Measurements from ENCODE around the gene CCDC88A. TPM values are rescaled to one million over a fixed set of nuclear protein-coding genes. Genes with fewer than 3 reads are reported as not detected.
"Not testable (repeated sequence)": the region's sequence is repeated elsewhere in the genome, so short reads cannot be mapped to it uniquely, and the experiment has no call there.

CCDC88A gene
- total RNA-seq, 3 donors from 2014 or later = 36.1 to 74.6 (median 50.1) TPM

DNA sequence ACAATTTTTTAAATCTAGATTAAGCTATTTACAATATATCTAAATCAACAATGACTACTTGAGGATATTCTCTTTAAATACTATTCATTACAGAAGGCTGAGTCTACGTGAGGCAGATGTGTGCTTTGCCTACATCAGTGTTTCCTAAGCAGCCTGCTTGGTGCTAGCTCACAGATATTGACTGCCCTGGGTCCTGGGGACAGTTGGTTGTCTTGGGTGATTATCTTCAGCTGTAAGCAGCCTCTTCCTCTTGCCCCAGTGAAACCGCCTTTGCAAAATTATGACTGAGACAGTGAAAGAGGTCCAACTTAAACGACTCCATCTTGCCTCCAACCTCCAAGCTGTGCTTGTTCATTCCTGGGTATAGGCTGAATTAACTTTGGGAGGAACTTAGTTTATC lies 39.6 kb upstream of the CCDC88A start:
- no peak overlapping the region for H3K27ac ChIP-seq
- intact Hi-C loops (cut with DNase I; ENCODE audit: low total_unique reads) = no loop called here
- no peaks in the 10 kb centered on the region for H3K36me3 ChIP-seq
- no peak for TF ChIP-seq POLR2A (IDR thresholded peaks at IDR 0.05)
- TF ChIP-seq, protein P1, sequence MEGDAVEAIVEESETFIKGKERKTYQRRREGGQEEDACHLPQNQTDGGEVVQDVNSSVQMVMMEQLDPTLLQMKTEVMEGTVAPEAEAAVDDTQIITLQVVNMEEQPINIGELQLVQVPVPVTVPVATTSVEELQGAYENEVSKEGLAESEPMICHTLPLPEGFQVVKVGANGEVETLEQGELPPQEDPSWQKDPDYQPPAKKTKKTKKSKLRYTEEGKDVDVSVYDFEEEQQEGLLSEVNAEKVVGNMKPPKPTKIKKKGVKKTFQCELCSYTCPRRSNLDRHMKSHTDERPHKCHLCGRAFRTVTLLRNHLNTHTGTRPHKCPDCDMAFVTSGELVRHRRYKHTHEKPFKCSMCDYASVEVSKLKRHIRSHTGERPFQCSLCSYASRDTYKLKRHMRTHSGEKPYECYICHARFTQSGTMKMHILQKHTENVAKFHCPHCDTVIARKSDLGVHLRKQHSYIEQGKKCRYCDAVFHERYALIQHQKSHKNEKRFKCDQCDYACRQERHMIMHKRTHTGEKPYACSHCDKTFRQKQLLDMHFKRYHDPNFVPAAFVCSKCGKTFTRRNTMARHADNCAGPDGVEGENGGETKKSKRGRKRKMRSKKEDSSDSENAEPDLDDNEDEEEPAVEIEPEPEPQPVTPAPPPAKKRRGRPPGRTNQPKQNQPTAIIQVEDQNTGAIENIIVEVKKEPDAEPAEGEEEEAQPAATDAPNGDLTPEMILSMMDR (IDR thresholded peaks at IDR 0.05) = no peak
- no peak for TF ChIP-seq POLR2AphosphoS5 (IDR thresholded peaks at IDR 0.05)
- DNase-seq (ENCODE audit: low spot score in 2 of 2) = no peak
- H3K4me1 ChIP-seq = no peaks in the 10 kb centered on the region
- H3K9me3 ChIP-seq = no peaks in the 10 kb centered on the region
- H3K4me3 ChIP-seq = no peak overlapping the region
- no peaks in the 10 kb centered on the region for H3K27me3 ChIP-seq

DNA sequence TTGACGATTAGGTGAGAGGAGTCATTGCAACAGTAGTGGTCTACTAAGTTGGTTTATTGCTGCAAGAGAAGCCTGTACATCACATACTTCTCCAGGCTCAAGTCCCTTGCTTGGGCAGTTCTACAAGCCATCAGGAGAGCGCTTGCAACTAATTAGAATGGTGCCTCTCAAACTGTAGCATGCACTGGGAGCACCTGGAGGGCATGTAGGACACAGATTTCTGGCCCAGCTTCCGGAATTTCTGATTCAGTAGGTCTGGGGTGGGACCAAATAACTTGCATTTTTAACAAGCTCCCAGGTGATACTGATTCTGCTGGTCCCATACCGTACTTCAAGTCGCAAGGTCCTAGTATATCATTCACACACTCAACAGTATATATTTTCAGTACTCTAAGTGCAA lies 34.5 kb upstream of the CCDC88A start:
- TF ChIP-seq POLR2AphosphoS5 (IDR thresholded peaks at IDR 0.05) = no peak
- TF ChIP-seq, protein P1 (IDR thresholded peaks at IDR 0.05) = no peak
- no peak for TF ChIP-seq POLR2A (IDR thresholded peaks at IDR 0.05)
- Histone ChIP-seq H3K27me3 (no peaks in the 10 kb centered on the region), H3K27ac (no peak overlapping the region), H3K36me3 (no peaks in the 10 kb centered on the region), H3K4me3 (no peak overlapping the region), H3K4me1 (no peaks in the 10 kb centered on the region), H3K9me3 (no peaks in the 10 kb centered on the region)
- no peak for DNase-seq (ENCODE audit: low spot score in 2 of 2)
- intact Hi-C loops (cut with DNase I; ENCODE audit: low total_unique reads) = no loop called here

DNA sequence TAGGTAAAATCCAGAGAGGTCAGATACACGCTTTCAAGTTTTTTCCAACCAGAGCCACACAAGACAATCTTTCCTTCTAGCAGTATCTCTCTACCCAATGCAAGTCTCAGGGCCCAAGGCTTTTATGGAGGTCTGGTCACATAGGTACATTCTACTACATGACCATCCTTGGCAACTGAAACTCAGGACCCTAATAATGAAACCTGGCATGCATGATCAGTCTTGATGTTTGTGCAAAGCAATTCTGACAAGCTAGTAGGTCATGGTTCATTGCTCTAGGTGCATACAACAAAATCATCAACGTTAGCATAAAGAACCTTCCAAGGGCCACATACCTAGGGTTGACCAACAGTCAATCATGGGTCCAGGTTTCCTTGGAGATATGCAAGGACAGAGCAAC lies 33.2 kb upstream of the CCDC88A start:
- no peaks in the 10 kb centered on the region for H3K9me3 ChIP-seq
- no peak for TF ChIP-seq POLR2A (IDR thresholded peaks at IDR 0.05)
- no peak for TF ChIP-seq POLR2AphosphoS5 (IDR thresholded peaks at IDR 0.05)
- TF ChIP-seq, protein P1 (IDR thresholded peaks at IDR 0.05) = no peak
- H3K4me1 ChIP-seq = no peaks in the 10 kb centered on the region
- H3K36me3 ChIP-seq = no peaks in the 10 kb centered on the region
- no peak overlapping the region for H3K4me3 ChIP-seq
- DNase-seq (ENCODE audit: low spot score in 2 of 2) = no peak
- no peak overlapping the region for H3K27ac ChIP-seq
- intact Hi-C loops (cut with DNase I; ENCODE audit: low total_unique reads) = no loop called here
- no peaks in the 10 kb centered on the region for H3K27me3 ChIP-seq

DNA sequence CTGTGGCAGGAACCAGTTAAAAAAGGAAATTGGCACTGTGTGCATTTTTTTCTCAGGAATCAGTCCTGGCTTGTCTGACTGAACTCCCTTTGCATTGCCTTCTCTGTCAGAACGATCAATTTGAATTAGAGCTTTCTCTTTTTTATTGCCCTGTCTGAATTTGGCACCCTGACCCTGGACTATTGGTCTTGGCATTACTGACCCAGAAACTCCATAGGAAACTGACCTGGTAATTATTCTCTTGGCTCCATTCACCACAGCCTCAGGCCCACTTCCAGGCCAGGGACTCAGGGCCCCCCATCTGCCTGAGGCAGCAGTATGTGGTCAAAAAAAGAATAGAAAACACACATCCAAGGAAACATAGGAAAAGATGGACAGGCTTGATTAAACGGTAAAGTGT lies 32.0 kb upstream of the CCDC88A start:
- Histone ChIP-seq H3K27ac (no peak overlapping the region), H3K9me3 (no peaks in the 10 kb centered on the region), H3K36me3 (no peaks in the 10 kb centered on the region), H3K27me3 (no peaks in the 10 kb centered on the region), H3K4me1 (no peaks in the 10 kb centered on the region), H3K4me3 (no peak overlapping the region)
- no peak for DNase-seq (ENCODE audit: low spot score in 2 of 2)
- no peak for TF ChIP-seq POLR2AphosphoS5 (IDR thresholded peaks at IDR 0.05)
- TF ChIP-seq, protein P1 (IDR thresholded peaks at IDR 0.05) = no peak
- TF ChIP-seq POLR2A (IDR thresholded peaks at IDR 0.05) = no peak
- intact Hi-C loops (cut with DNase I; ENCODE audit: low total_unique reads) = no loop called here

DNA sequence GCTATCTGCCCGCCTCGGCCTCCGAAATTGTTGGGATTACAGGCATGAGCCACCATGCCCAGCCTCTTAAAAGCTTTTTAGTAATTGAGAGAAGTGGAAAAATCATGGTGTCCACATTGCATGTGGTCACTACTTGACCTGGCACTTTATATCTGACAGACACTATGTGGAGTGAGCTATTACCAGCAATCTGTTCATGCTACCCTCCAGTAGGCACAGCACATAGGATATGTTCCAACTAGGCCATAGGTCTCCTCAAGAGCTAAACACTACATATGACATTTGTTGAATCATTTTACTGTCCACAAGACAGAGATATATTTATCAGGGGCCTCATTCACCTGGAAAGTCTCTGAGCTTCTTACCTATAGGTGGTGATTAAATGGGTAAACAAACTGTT lies 30.4 kb upstream of the CCDC88A start:
- DNase-seq (ENCODE audit: low spot score in 2 of 2); intact Hi-C loops (cut with DNase I; ENCODE audit: low total_unique reads); H3K4me1 ChIP-seq; H3K27ac ChIP-seq; H3K4me3 ChIP-seq; H3K27me3 ChIP-seq; H3K36me3 ChIP-seq; H3K9me3 ChIP-seq: not testable (repeated sequence)

DNA sequence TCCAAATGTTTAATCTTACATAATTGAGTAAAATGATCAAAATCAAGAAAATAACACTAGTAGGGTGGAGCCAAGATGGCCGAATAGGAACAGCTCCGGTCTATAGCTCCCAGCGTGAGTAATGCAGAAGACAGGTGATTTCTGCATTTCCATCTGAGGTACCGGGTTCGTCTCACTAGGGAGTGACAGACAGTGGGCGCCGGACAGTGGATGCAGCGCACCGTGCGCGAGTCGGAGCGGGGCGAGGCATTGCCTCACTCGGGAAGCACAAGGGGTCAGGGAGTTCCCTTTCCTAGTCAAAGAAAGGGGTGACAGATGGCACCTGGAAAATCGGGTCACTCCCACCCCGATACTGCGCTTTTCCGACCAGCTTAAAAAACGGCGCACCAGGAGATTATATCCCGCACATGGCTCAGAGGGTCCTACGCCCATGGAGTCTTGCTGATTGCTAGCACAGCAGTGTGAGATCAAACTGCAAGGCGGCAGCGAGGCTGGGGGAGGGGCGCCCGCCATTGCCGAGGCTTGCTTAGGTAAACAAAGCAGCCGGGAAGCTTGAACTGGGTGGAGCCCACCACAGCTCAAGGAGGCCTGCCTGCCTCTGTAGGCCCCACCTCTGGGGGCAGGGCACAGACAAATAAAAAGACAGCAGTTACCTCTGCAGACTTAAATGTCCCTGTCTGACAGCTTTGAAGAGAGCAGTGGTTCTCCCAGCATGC lies 22.5 kb upstream of the CCDC88A start:
- intact Hi-C loops (cut with DNase I; ENCODE audit: low total_unique reads); H3K27ac ChIP-seq; H3K36me3 ChIP-seq; H3K4me3 ChIP-seq; DNase-seq (ENCODE audit: low spot score in 2 of 2); H3K27me3 ChIP-seq; H3K4me1 ChIP-seq; H3K9me3 ChIP-seq: not testable (repeated sequence)

Data from breast epithelium (tissue), 4 donors.